HepG2 (cell line): ENCODE results near the gene MEF2A. TPM values are rescaled to one million over a fixed set of nuclear protein-coding genes. Genes with fewer than 3 reads are reported as not detected.

Source experiments
- ATAC-seq: fragments of 200-7000 bp; cut with Tn5 transposase; 3 replicates; pipeline ENCODE4 v1.9.1; 2020; ENCODE audit warnings: mild to moderate bottlenecking, moderate library complexity
- BruUV-seq: library from RNA; stranded (reverse); fragments of 400-500 nt; replicated peaks from 2 replicates; lab custom pipeline; 2021; lab: Mats Ljungman, UMichigan
- CTCF ChIA-PET: fragments of 300-600 bp; formaldehyde crosslinking; extraction: SDS; loops from one replicate; lab custom pipeline; 2021; ENCODE audit warnings: low total read pairs, inconsistent platforms, low intra/inter-chr PET ratio; lab: Yijun Ruan, JAX
- POLR2A ChIA-PET: fragments of 350-600 bp; sonication (Branson Sonifier 250); formaldehyde crosslinking; loops from one replicate; lab custom pipeline; 2020; ENCODE audit warnings: antibody characterized with exemption, inconsistent platforms; lab: Yijun Ruan, JAX
- DNase-seq: peaks from one replicate; pipeline ENCODE4 v3.0.0-alpha.2; 2015; ENCODE audit warnings: low spot score
- FAIRE-seq: peaks from 3 replicates; lab custom pipeline; 2011; peaks lifted over from hg19 to GRCh38; lab: Jason Lieb, UNC
- H2AFZ ChIP-seq: one replicate; pipeline ENCODE4 v1.6.1; 2011; ENCODE audit warnings: low read length, inconsistent platforms
- H3K27ac ChIP-seq: fragments of 300-600 bp; 3 replicates; pipeline ENCODE4 v1.8.0; 2011; ENCODE audit warnings: mixed run types, mild to moderate bottlenecking, mixed read lengths, low read length, inconsistent platforms; ENCODE audit not compliant: insufficient read depth; ENCODE audit errors: extremely low read length
- H3K27me3 ChIP-seq, 2 experiments: fragments of 200-600 bp in 1 of 2; 2 replicates in 1 of 2; 3 replicates in 1 of 2; pipeline versions ENCODE4 v1.6.0 to v1.8.0; 2011; ENCODE audit warnings: low read length in 2 of 2, mild to moderate bottlenecking in 2 of 2, moderate library complexity in 2 of 2, inconsistent platforms in 1 of 2; ENCODE audit not compliant: insufficient read depth in 2 of 2, control insufficient read depth in 1 of 2
- H3K36me3 ChIP-seq, 2 experiments: fragments of 200-600 bp in 1 of 2; replicated peaks in 1 of 2; 2 replicates in 1 of 2; 3 replicates in 1 of 2; pipeline versions ENCODE4 v1.5.1 to v1.8.0; 2011; ENCODE audit warnings: low read length in 2 of 2, inconsistent platforms in 1 of 2; ENCODE audit not compliant: insufficient read depth in 2 of 2, control insufficient read depth in 1 of 2
- H3K4me1 ChIP-seq: 2 replicates; pipeline ENCODE4 v1.5.1; 2012; ENCODE audit warnings: low read length, inconsistent platforms; ENCODE audit not compliant: insufficient read depth
- H3K4me2 ChIP-seq: 2 replicates; pipeline ENCODE4 v1.6.0; 2011; ENCODE audit warnings: low read depth, low read length, inconsistent platforms
- H3K4me3 ChIP-seq, 3 experiments: fragments of 200-600 bp in 1 of 3; sonication (generic), shearing (Covaris generic) in 1 of 3; replicated peaks in 1 of 3; 2 replicates each; pipeline ENCODE4 v1.5.1; 2011 to 2016; ENCODE audit warnings: low read length in 3 of 3, inconsistent platforms in 2 of 3, low read depth in 2 of 3, mild to moderate bottlenecking in 2 of 3, control low read depth in 1 of 3, mixed read lengths in 1 of 3; ENCODE audit not compliant: insufficient read depth in 1 of 3
- H3K79me2 ChIP-seq: one replicate; pipeline ENCODE4 v1.6.1; 2011; ENCODE audit warnings: low read length, inconsistent platforms; ENCODE audit not compliant: insufficient read depth
- H3K9ac ChIP-seq: 2 replicates; pipeline ENCODE4 v1.6.0; 2011; ENCODE audit warnings: mild to moderate bottlenecking, low read depth, low read length, inconsistent platforms; ENCODE audit not compliant: insufficient read depth
- H3K9me3 ChIP-seq: 2 replicates; pipeline ENCODE4 v1.5.1; 2012; ENCODE audit warnings: mild to moderate bottlenecking, low read length
- H4K20me1 ChIP-seq: 2 replicates; pipeline ENCODE4 v1.6.0; 2011; ENCODE audit warnings: inconsistent platforms, mild to moderate bottlenecking, low read length, moderate library complexity; ENCODE audit not compliant: insufficient read depth
- ATF7-NPFF ChIP-seq: sonication (generic); formaldehyde crosslinking; IDR thresholded peaks from 2 replicates; pipeline ENCODE4 v1.8.1; 2023; ENCODE audit warnings: mild to moderate bottlenecking, low read depth, missing genetic modification reagents, moderate library complexity
- ERF ChIP-seq: IDR thresholded peaks from 2 replicates; pipeline ENCODE4 v1.6.1; 2018; ENCODE audit warnings: missing biosample characterization, missing genetic modification reagents
- ETV6 ChIP-seq: sonication (generic); formaldehyde crosslinking; conservative IDR thresholded peaks from 2 replicates; pipeline ENCODE4 v1.4.0; 2020; ENCODE audit warnings: missing genetic modification reagents
- GATAD1 ChIP-seq: IDR thresholded peaks from 2 replicates; pipeline ENCODE4 v1.6.1; 2016; ENCODE audit warnings: missing genetic modification reagents, missing compliant biosample characterization
- MXD1 ChIP-seq: sonication (generic); formaldehyde crosslinking; IDR thresholded peaks from 2 replicates; pipeline ENCODE4 v1.4.0; 2020; ENCODE audit warnings: mild to moderate bottlenecking, missing genetic modification reagents
- NAIF1 ChIP-seq: sonication (generic); formaldehyde crosslinking; IDR thresholded peaks from 2 replicates; pipeline ENCODE4 v1.5.0; 2020; ENCODE audit warnings: mild to moderate bottlenecking, missing genetic modification reagents, borderline replicate concordance
- PPARG ChIP-seq: conservative IDR thresholded peaks from 2 replicates; pipeline ENCODE4 v1.6.1; 2016; ENCODE audit warnings: missing biosample characterization, missing genetic modification reagents
- SMARCC2 ChIP-seq: fragments of 450-650 bp; IDR thresholded peaks from 2 replicates; pipeline ENCODE4 v1.6.1; 2017; ENCODE audit warnings: antibody characterized with exemption, mild to moderate bottlenecking
- TCF7 ChIP-seq: sonication (generic); IDR thresholded peaks from 2 replicates; pipeline ENCODE4 v1.6.1; 2016; ENCODE audit warnings: antibody characterized with exemption, low read depth
- ZBTB38 ChIP-seq: sonication (generic); formaldehyde crosslinking; IDR thresholded peaks from 2 replicates; pipeline ENCODE4 v1.5.1; 2020; ENCODE audit warnings: mild to moderate bottlenecking, missing genetic modification reagents
- ZFP62 ChIP-seq: sonication (generic); formaldehyde crosslinking; IDR thresholded peaks from 2 replicates; pipeline ENCODE4 v1.4.0; 2020; ENCODE audit warnings: missing genetic modification reagents
- ZNF317 ChIP-seq: sonication (generic); formaldehyde crosslinking; IDR thresholded peaks from 2 replicates; pipeline ENCODE4 v1.5.0; 2020; ENCODE audit warnings: mild to moderate bottlenecking, missing genetic modification reagents
- ZNF562 ChIP-seq: sonication (generic); formaldehyde crosslinking; IDR thresholded peaks from 2 replicates; pipeline ENCODE4 v1.8.0; 2022; ENCODE audit warnings: missing genetic modification reagents, borderline replicate concordance
- WGBS: methylation state at CpG from one replicate; pipeline ENCODE4 v1.1.6; 2017; ENCODE audit warnings: low lambda C conversion rate; 5-methylcytosine and 5-hydroxymethylcytosine counted together
- in situ Hi-C: cut with HindIII; loops from 2 replicates; pipeline ENCODE4 v1.10.0; 2017; ENCODE audit warnings: low pct_unique_long_range_greater_than_20kb; ENCODE audit not compliant: extremely low pct_ligation_motif_present
- intact Hi-C: fragments of 100-400 bp; cut with micrococcal nuclease; formaldehyde crosslinking; loops from one replicate; pipeline ENCODE4 v1.10.0; 2022; ENCODE audit not compliant: unreplicated experiment
- polyA plus RNA-seq, 8 experiments: library from polyadenylated mRNA; depleted of rRNA in 3 of 8; stranded (reverse) in 7 of 8; unstranded in 1 of 8; fragments of >200 nt; fragmentation: Illumina TruSeq in 4 of 8; extraction: Trizol in 4 of 8; gene quantifications; 2 replicates each; pipeline versions ENCODE4 v1.2.1 to v1.2.3, GENCODE V29; 2011 to 2016; ENCODE audit warnings: low read depth in 4 of 8, missing spikeins in 1 of 8, mixed read lengths in 1 of 8; ENCODE audit not compliant: insufficient read depth in 1 of 8
- total RNA-seq, 5 experiments: library from RNA; depleted of rRNA; stranded (reverse); fragments of >200 nt; fragmentation: Illumina TruSeq; extraction: Trizol; gene quantifications; 2 replicates each; pipeline ENCODE4 v1.2.3, GENCODE V29; 2016; ENCODE audit warnings: low read depth in 1 of 5
- TF ChIP-seq, protein P1 (sequence below): sonication (generic); formaldehyde crosslinking; IDR thresholded peaks from 2 replicates; pipeline ENCODE4 v1.5.0; 2020; ENCODE audit warnings: mild to moderate bottlenecking, missing genetic modification reagents

The MEF2A gene
- total and polyA plus RNA-seq, 2 of the 13 experiments (the other 11 are each of a cell fraction or from before 2014, with no cell fraction given): 15.2 to 24.4 TPM

GRCh38 chr15:99605990-99606389, 40.2 kb downstream of the MEF2A start:
- ATAC-seq (no peak), FAIRE-seq (no peak), DNase-seq (no peak)
- no peaks in the 10 kb centered on the region for H3K9me3 ChIP-seq
- no peak overlapping the region for H3K9ac ChIP-seq
- no peaks in the 10 kb centered on the region for H3K27me3 ChIP-seq
- H4K20me1 ChIP-seq: no peaks in the 10 kb centered on the region
- no peak overlapping the region for H3K4me2 ChIP-seq
- intact Hi-C loops (no loop called here), in situ Hi-C loops (no loop called here)
- BruUV-seq: no TSS peak
- 93% methylated on average over 5 of the region's 5 CpGs for WGBS
- H2AFZ ChIP-seq: no peak overlapping the region
- H3K4me1 ChIP-seq: peaks cover 19% of the 10 kb centered on the region
- no peak overlapping the region for H3K27ac ChIP-seq
- ChIA-PET POLR2A (no interaction called here), CTCF (no interaction called here)
- no peak overlapping the region for H3K4me3 ChIP-seq
- TF ChIP-seq ETV6 (CRISPR knock-in tag) (no peak), GATAD1 (no peak), ATF7-NPFF (CRISPR knock-in tag) (no peak), NAIF1 (CRISPR knock-in tag) (no peak), TCF7 (no peak), PPARG (CRISPR knock-in tag) (no peak), ZNF562 (no peak), ERF (CRISPR knock-in tag) (no peak), ZFP62 (CRISPR knock-in tag) (no peak), ZBTB38 (no peak), SMARCC2 (no peak), MXD1 (CRISPR knock-in tag) (no peak), ZNF317 (CRISPR knock-in tag) (no peak)
- TF ChIP-seq, protein P1, sequence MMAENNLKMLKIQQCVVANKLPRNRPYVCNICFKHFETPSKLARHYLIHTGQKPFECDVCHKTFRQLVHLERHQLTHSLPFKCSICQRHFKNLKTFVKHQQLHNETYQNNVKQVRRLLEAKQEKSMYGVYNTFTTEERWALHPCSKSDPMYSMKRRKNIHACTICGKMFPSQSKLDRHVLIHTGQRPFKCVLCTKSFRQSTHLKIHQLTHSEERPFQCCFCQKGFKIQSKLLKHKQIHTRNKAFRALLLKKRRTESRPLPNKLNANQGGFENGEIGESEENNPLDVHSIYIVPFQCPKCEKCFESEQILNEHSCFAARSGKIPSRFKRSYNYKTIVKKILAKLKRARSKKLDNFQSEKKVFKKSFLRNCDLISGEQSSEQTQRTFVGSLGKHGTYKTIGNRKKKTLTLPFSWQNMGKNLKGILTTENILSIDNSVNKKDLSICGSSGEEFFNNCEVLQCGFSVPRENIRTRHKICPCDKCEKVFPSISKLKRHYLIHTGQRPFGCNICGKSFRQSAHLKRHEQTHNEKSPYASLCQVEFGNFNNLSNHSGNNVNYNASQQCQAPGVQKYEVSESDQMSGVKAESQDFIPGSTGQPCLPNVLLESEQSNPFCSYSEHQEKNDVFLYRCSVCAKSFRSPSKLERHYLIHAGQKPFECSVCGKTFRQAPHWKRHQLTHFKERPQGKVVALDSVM: no peak
- no peaks in the 10 kb centered on the region; a peak in 2 of 5 replicates for H3K36me3 ChIP-seq
- H3K79me2 ChIP-seq: peaks cover 45% of the 10 kb centered on the region
